Stimulated activated naive CD8-positive, alpha-beta T cell treated with anti-CD3 and anti-CD28 coated beads, Interleukin-15, Interleukin-2, amounts not matched to agents 100 U/mL and 50 U/mL, for 24 hours (primary cell): ENCODE data around the gene NLGN3.

Experiments used
- ATAC-seq: fragments of 150-1000 bp; cut with Tn5 transposase; one replicate; pipeline ENCODE4 v1.10.0; 2021
- DNase-seq: peaks from one replicate; pipeline ENCODE4 v3.0.0; 2021

The NLGN3 gene

GRCh38 chrX:71144651-71145050 is at the start of gene NLGN3:
TSS of gene NLGN3 (plus strand) at chrX:71144841. CDS start at chrX:71147750, 2,909 bp downstream.
- ATAC-seq = no peak
- DNase-seq = no peak

- DNase-seq (no peak), ATAC-seq (no peak)
Observed at GRCh38 chrX:71095033-71095432, 49.6 kb upstream of the NLGN3 start.

GRCh38 chrX:71095555-71095980 is 49.1 kb upstream of the NLGN3 start, which contains the start of gene FOXO4:
TSS of gene FOXO4 (plus strand) at chrX:71095851. CDS start at chrX:71096529, 678 bp downstream.
- DNase-seq = peak; percentile 87
- peak; percentile 93 for ATAC-seq

GRCh38 chrX:71095981-71096759 is 48.5 kb upstream of the NLGN3 start:
- ATAC-seq = peak; percentile 26
- no peak for DNase-seq

- ATAC-seq = no peak
Observed at GRCh38 chrX:71096760-71097032, 47.9 kb upstream of the NLGN3 start.

GRCh38 chrX:71098302-71098701 is 46.3 kb upstream of the NLGN3 start:
- peak; percentile 76 for DNase-seq
- peak; percentile 32 for ATAC-seq

More at GRCh38 chrX:71096760-71097032, 47.9 kb upstream of the NLGN3 start:
- DNase-seq = no peak

GRCh38 chrX:71098951-71099506 is 45.6 kb upstream of the NLGN3 start:
- ATAC-seq (no peak), DNase-seq (no peak)

GRCh38 chrX:71099736-71100135 is 44.9 kb upstream of the NLGN3 start:
- no peak for DNase-seq
- ATAC-seq = no peak

- DNase-seq = no peak
- no peak for ATAC-seq
Observed at GRCh38 chrX:71100581-71101505, 43.8 kb upstream of the NLGN3 start.

- ATAC-seq = no peak
- no peak for DNase-seq
Observed at GRCh38 chrX:71102292-71102691, 42.3 kb upstream of the NLGN3 start.

- ATAC-seq (peak; percentile 63), DNase-seq (peak; percentile 76)
Observed at GRCh38 chrX:71103110-71103983, 41.3 kb upstream of the NLGN3 start.

- ATAC-seq (no peak), DNase-seq (no peak)
Observed at GRCh38 chrX:71105628-71106027, 39.0 kb upstream of the NLGN3 start.

GRCh38 chrX:71106427-71106826 is 38.2 kb upstream of the NLGN3 start, which contains the start of gene CXorf65:
TSS of gene CXorf65 (minus strand) at chrX:71106740. CDS start at chrX:71106556, 184 bp downstream.
- peak; percentile 28 for DNase-seq
- peak; percentile 48 for ATAC-seq

- DNase-seq (no peak), ATAC-seq (no peak)
Observed at GRCh38 chrX:71107245-71107644, 37.4 kb upstream of the NLGN3 start.

- ATAC-seq = no peak
- DNase-seq = peak; percentile 43
Observed at GRCh38 chrX:71107762-71108360, 36.8 kb upstream of the NLGN3 start.

GRCh38 chrX:71109051-71109450 is 35.6 kb upstream of the NLGN3 start:
- ATAC-seq = no peak
- DNase-seq = no peak

GRCh38 chrX:71111141-71111843 is 33.3 kb upstream of the NLGN3 start, which contains the start of gene IL2RG:
TSS of gene IL2RG (minus strand) at chrX:71111577. CDS start at chrX:71111539, 38 bp downstream.
- peak; percentile 90 for ATAC-seq
- DNase-seq = peak; percentile 71

- DNase-seq (no peak), ATAC-seq (peak; percentile 50)
Observed at GRCh38 chrX:71111921-71112431, 32.7 kb upstream of the NLGN3 start.

- ATAC-seq (no peak), DNase-seq (no peak)
Observed at GRCh38 chrX:71117358-71117757, 27.3 kb upstream of the NLGN3 start.
